ENCODE measurements around the gene GK2.

GK2 gene

DNA sequence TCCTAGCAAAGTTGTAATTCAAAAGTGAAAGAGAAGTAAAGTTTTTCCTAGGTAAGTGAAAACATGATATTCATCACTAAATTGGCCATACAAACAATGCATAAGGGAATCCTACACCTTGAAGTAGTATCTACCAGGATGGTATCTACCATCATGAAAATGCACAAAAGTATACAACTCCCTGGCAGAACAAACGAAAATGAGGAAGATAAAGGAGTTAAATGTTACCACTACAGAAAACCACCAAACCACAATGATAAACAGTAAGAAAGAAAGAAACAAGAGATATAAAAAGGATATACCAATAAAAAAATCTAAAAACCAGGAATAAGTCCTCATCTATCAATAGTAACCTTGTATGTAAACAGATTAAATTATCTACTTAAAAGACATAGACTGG lies 26.9 kb downstream of the GK2 start:
- DNase-seq: no peak

DNA sequence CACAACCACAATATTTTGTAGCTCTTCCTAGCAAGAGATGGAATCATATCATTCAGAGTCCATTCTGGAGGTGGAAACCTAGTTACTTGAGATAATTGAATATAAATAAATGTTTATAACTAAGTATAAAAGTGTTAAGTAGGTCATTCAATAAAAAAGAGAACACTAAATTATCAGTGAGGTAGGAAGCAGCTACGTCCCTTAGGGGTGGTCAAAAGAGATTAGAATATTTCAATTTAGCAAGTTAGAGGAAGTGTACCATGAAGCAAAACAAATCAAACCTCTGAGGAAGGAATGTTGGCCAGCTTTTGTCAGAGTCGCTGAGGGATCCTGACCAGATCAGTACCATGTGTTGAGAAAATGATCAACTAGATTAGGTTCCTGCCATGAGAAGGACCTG lies 38.0 kb downstream of the GK2 start:
- DNase-seq: no peak

DNA sequence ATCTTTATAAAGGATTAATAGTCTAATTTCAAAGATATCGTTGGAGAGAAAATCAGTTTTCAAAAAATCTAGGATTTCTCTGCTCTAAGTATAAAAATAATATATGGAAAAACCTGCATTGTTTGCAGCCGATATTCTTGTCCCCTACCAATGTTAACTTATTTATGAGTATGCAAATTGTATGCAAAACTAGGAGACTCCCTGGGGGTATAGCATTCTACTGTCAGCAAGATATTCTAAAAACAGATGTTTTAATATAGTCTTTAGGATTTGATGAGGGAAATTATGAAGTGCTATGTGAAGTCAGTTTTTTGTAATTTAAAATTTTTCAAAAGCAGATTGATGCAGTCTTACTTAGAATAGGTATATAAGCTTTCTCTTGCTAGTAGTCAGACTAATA lies 40.9 kb downstream of the GK2 start:
- DNase-seq: no peak

DNA sequence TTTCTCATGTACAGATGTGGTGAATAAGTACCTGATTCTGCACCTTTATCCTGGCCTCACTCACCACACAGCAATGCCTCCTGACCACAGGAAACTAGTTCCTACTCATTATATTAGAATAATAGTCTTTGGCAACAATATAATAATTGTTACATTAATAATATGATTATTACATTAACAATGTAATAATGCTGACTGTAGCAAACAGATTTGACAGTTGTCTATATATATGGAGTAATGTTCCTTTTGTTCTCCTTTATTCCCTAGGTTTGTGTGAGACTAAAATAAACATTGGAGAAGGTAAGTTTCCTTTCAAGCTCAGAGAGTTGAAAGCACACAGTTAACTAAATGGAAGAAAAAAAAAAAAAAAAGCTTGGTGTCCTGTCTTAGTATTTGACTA lies 41.6 kb downstream of the GK2 start:
- DNase-seq: no peak

DNA sequence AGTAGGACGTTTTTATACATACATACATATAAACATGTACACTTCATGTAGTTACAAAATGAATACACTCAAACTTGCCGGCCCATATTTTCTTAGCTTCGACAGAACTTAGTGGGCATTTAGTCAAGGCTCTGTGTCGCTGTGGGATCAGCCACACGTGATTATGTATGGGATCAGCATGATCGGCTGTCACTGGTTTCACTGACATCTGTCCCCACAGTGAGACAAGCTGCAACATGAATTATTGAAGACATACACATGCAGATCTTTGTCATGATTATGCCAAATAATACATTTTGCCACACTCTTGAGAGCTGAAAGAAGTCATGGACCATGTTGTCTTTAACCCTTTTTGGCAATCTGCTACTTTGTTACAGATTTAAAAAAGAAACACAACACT lies 44.0 kb downstream of the GK2 start:
- no peak for DNase-seq

DNA sequence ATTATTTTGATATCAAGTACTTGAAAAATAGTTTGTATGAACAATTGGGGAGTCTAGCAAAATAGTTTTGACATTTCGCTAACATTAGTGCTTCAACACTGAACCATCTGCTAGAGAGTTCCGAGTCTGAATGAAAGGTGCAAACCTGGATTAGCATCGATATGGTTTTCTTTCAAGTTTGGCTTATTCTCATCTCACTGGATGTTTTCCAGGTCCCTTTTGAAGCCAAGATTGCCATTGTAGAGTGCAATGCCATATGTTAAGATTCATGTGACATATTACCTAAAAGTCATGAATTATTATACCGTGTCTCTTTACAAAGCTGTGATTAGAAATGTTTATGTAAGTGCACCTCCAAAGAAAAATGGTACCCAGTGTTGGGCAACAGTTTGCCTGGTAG lies 45.4 kb downstream of the GK2 start:
- DNase-seq: no peak

DNA sequence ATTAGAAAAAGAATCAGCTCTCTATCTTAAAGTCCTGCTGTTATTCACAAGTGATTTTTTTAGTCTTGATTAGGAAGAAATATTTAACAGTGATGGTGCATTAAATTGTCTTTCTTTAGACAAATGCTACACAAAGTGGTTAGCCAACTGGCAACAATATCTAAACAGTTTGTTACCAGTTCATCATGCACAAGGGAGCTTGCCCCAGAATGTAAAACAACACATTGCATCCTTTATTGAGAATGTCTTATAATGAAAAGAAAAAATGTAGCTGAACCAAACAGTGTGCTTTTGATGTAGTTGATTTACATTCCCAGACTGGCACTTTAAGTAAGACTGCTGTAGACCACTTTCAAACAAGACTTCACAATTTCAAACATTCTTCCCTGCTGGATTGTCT lies 48.0 kb downstream of the GK2 start:
- DNase-seq: no peak

DNA sequence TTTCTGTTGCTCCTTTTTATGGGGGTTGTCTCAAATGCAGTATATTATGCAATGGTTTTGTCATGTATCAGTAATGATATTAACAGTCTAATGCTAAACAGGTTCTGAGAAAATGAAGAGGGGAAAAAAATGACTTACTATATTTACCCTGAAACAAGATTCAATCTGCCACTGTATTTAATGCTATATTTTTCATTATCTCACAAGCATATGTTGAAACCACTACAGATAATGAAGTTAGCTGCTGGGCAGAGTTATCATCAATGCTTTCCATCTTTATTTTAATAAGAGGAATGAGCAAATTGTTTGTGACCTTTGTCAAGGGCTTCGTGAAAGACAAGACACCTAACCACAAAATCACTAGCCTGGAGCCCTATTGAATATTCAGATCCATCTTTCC lies 49.6 kb downstream of the GK2 start:
- no peak for DNase-seq

DNA sequence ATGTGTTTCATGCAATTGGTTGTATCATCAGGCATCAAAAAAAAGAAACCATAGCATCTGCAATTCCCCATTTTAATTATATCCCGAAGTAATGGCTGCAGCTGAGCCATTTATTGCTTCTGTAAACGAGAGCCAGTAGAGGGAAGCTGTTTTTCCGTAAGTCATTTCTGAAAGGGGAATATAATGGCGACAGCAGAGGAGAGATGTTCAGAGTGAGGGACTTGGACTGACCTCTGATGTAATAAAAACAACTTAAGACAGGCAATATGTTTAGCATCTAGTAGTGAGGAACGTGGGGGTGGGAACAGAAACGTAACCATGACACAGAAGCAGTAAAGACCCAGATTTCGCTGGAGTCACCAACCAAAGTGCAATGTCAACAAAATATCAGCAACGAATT lies 50.7 kb downstream of the GK2 start:
- no peak for DNase-seq

Measured in left hindlimb (tissue), 1 donor.